IMR-90 (cell line): ENCODE measurements around the gene LIMS1. TPM values are rescaled to one million over a fixed set of nuclear protein-coding genes. Genes with fewer than 3 reads are reported as not detected.

Experiments
- ATAC-seq: fragments of 200-7000 bp; cut with Tn5 transposase; 2 replicates; pipeline ENCODE4 v1.9.1; 2020; ENCODE audit warnings: low read depth, mild to moderate bottlenecking, moderate library complexity
- BruUV-seq: library from RNA; stranded (reverse); fragments of 400-500 nt; replicated peaks from 2 replicates; lab custom pipeline; 2021; lab: Mats Ljungman, UMichigan
- CTCF ChIA-PET: fragments of 300-600 bp; formaldehyde crosslinking; extraction: SDS; loops from one replicate; lab custom pipeline; 2021; ENCODE audit warnings: antibody characterized with exemption; lab: Yijun Ruan, JAX
- POLR2A ChIA-PET: fragments of 300-600 bp; sonication (Branson Sonifier 250); formaldehyde crosslinking; loops from one replicate; lab custom pipeline; 2022; ENCODE audit warnings: antibody characterized with exemption; ENCODE audit not compliant: unreplicated experiment; lab: Charles Lee
- DNase-seq: peaks from one replicate; pipeline ENCODE4 v3.0.0; 2013
- H2AFZ ChIP-seq: replicated peaks from 2 replicates; pipeline ENCODE3; 2013; ENCODE audit warnings: low read length, mild to moderate bottlenecking; ENCODE audit not compliant: poor library complexity
- H2AK5ac ChIP-seq: 2 replicates; pipeline ENCODE4 v1.6.1; 2013; ENCODE audit warnings: low read depth, low read length, inconsistent platforms
- H2AK9ac ChIP-seq: replicated peaks from 2 replicates; pipeline ENCODE3; 2013; ENCODE audit warnings: mild to moderate bottlenecking, low read depth, low read length, moderate library complexity; ENCODE audit not compliant: poor library complexity
- H2BK120ac ChIP-seq: 2 replicates; pipeline ENCODE4 v1.6.1; 2013; ENCODE audit warnings: low read depth, low read length, inconsistent platforms
- H2BK15ac ChIP-seq: 3 replicates; pipeline ENCODE4 v1.6.1; 2013; ENCODE audit warnings: low read depth, low read length, inconsistent platforms
- H2BK20ac ChIP-seq: 2 replicates; pipeline ENCODE4 v1.6.1; 2013; ENCODE audit warnings: low read depth, mild to moderate bottlenecking, inconsistent platforms, low read length, moderate library complexity
- H2BK5ac ChIP-seq: 2 replicates; pipeline ENCODE4 v1.6.1; 2013; ENCODE audit warnings: mild to moderate bottlenecking, low read depth, low read length, inconsistent platforms; ENCODE audit not compliant: poor library complexity, severe bottlenecking
- H3K14ac ChIP-seq: replicated peaks from 2 replicates; pipeline ENCODE4 v1.6.1; 2013; ENCODE audit warnings: low read depth, low read length, inconsistent platforms
- H3K18ac ChIP-seq: 2 replicates; pipeline ENCODE4 v1.6.1; 2013; ENCODE audit warnings: low read depth, low read length, control low read depth
- H3K23ac ChIP-seq: 2 replicates; pipeline ENCODE4 v1.6.1; 2013; ENCODE audit warnings: low read depth, low read length, inconsistent platforms
- H3K27ac ChIP-seq: 2 replicates; pipeline ENCODE4 v1.5.1; 2013; ENCODE audit warnings: mild to moderate bottlenecking, control low read depth, low read length; ENCODE audit not compliant: insufficient read depth
- H3K27me3 ChIP-seq: 2 replicates; pipeline ENCODE4 v1.6.1; 2013; ENCODE audit warnings: low read length; ENCODE audit not compliant: control insufficient read depth, insufficient read depth
- H3K36me3 ChIP-seq: 2 replicates; pipeline ENCODE4 v1.6.1; 2013; ENCODE audit warnings: low read length, mixed read lengths; ENCODE audit not compliant: control insufficient read depth, insufficient read depth
- H3K4ac ChIP-seq: 2 replicates; pipeline ENCODE4 v1.6.1; 2013; ENCODE audit warnings: low read depth, low read length, inconsistent platforms
- H3K4me1 ChIP-seq: 2 replicates; pipeline ENCODE4 v1.6.1; 2013; ENCODE audit warnings: low read length, mixed read lengths; ENCODE audit not compliant: control insufficient read depth, insufficient read depth
- H3K4me2 ChIP-seq: 2 replicates; pipeline ENCODE4 v1.6.1; 2013; ENCODE audit warnings: low read depth, mild to moderate bottlenecking, control low read depth, low read length, moderate library complexity
- H3K4me3 ChIP-seq: 2 replicates; pipeline ENCODE4 v1.5.1; 2013; ENCODE audit warnings: low read depth, mild to moderate bottlenecking, control low read depth, low read length, moderate library complexity; ENCODE audit not compliant: insufficient read depth
- H3K56ac ChIP-seq: 2 replicates; pipeline ENCODE4 v1.6.1; 2013; ENCODE audit warnings: low read length, inconsistent platforms; ENCODE audit not compliant: insufficient read depth; ENCODE audit errors: extremely low read depth
- H3K79me1 ChIP-seq, 2 experiments: 2 replicates each; pipeline ENCODE4 v1.6.1; 2013; ENCODE audit warnings: low read length in 2 of 2, inconsistent platforms in 1 of 2, low read depth in 1 of 2
- H3K9ac ChIP-seq: 2 replicates; pipeline ENCODE4 v1.6.1; 2013; ENCODE audit warnings: low read depth, low read length, control low read depth
- H3K9me1 ChIP-seq: 2 replicates; pipeline ENCODE4 v1.6.1; 2013; ENCODE audit warnings: low read length, inconsistent platforms; ENCODE audit not compliant: insufficient read depth
- H3K9me3 ChIP-seq: 2 replicates; pipeline ENCODE4 v1.6.1; 2013; ENCODE audit warnings: low read length; ENCODE audit not compliant: control insufficient read depth, insufficient read depth
- H4K20me1 ChIP-seq: 2 replicates; pipeline ENCODE4 v1.6.1; 2013; ENCODE audit warnings: low read length, inconsistent platforms; ENCODE audit not compliant: insufficient read depth
- H4K5ac ChIP-seq: 2 replicates; pipeline ENCODE4 v1.6.1; 2013; ENCODE audit warnings: mild to moderate bottlenecking, low read depth, low read length, control low read depth
- H4K8ac ChIP-seq, 2 experiments: 2 replicates each; pipeline ENCODE4 v1.6.1; 2013; ENCODE audit warnings: low read depth in 2 of 2, low read length in 2 of 2, control low read depth in 1 of 2, inconsistent platforms in 1 of 2
- H4K91ac ChIP-seq: 2 replicates; pipeline ENCODE4 v1.6.1; 2013; ENCODE audit warnings: low read depth, low read length, inconsistent platforms; ENCODE audit not compliant: insufficient read depth
- MAFK ChIP-seq: IDR thresholded peaks from 2 replicates; pipeline ENCODE4 v1.6.1; 2012; ENCODE audit warnings: low read depth, low read length, improper control_type of control experiment
- WGBS, 2 experiments: methylation state at CpG; one replicate each; pipeline versions ENCODE4 v1.1.5 to v1.1.7; 2013; ENCODE audit warnings: missing lambda C conversion rate in 2 of 2; ENCODE audit not compliant: insufficient read length in 1 of 2; ENCODE audit errors: extremely low coverage in 2 of 2; 5-methylcytosine and 5-hydroxymethylcytosine counted together
- dilution Hi-C: fragments of 300-500 bp; cut with HindIII; formaldehyde crosslinking; loops from one replicate; pipeline ENCODE4 v1.14.3; 2018; ENCODE audit warnings: low sequenced_read_pairs; ENCODE audit not compliant: unreplicated experiment
- in situ Hi-C: fragments of 300-500 bp; cut with MboI; formaldehyde crosslinking; loops from 3 replicates; pipeline ENCODE4 v1.14.3; 2019; ENCODE audit warnings: low sequenced_read_pairs, inconsistent platforms, mixed read lengths
- intact Hi-C: fragments of 100-400 bp; cut with micrococcal nuclease; formaldehyde crosslinking; loops from 2 replicates; pipeline ENCODE4 v1.10.0; 2022
- polyA plus RNA-seq, 3 experiments: library from polyadenylated mRNA; depleted of rRNA; stranded (reverse); fragments of >200 nt; gene quantifications; 2 replicates each; pipeline ENCODE4 v1.2.3, GENCODE V29; 2012; ENCODE audit warnings: low replicate concordance in 1 of 3
- total RNA-seq: library from RNA; depleted of rRNA; stranded (reverse); fragments of >200 nt; gene quantifications from 2 replicates; pipeline ENCODE4 v1.2.3, GENCODE V29; 2012
- TF ChIP-seq, protein P1 (sequence below): fragments of 150-350 bp; IDR thresholded peaks from 2 replicates; pipeline ENCODE4 v1.6.1; 2016; ENCODE audit warnings: low read depth, mild to moderate bottlenecking, low read length, moderate library complexity, borderline replicate concordance

LIMS1 gene
- total and polyA plus RNA-seq, 2 of the 4 experiments (the other 2 are of a cell fraction): 59.1 to 131 TPM

DNA sequence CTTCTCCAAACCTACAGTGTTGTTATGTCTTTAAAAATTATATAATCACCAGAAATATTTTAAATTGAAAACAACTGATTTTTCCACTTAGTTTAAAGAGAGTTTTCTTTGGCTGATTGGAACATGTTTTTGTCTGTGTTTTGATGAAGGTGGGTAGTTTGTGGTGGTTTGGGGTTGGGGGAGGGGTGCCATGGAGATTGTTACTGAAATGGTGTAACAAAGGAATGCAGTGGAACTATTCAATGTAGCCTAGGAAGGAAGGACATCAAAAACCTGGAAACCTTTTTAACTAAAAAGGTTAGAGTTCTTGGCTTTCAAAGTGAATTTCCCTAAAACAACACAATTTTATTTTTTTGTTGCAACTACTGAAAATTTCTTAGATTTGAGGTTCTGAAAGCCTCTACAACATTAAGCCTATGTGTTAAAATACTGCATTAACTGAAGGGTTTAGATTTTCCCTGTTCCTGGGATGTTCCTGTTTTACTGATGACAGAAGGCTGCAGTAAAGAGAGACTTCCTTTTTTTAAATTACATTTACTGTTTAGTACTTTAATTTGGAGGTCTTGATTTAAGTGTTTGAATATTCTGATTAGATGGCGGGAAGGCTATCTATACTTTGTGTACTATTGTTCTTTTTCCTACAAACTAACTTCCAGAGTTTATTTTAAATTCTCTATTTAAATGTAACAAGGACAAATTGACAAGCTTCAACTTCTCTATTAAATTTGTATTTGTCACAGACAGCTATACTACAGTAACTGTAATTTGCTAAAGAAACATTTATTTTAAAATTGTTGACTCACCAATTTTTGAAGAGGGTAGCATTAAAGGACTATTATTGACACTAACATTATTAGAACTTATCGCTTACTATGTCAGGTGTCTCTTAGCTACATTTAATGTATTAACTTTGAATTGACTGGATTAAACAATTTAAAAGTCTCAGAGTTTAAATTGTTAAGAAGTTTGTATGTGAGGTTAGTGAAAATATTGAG lies 87.7 kb downstream of the LIMS1 start:
- H3K9me1 ChIP-seq: peaks cover 15% of the 10 kb centered on the region
- H2BK15ac ChIP-seq: no peak overlapping the region
- H2AFZ ChIP-seq: no peak overlapping the region
- H4K8ac ChIP-seq: no peak overlapping the region
- H3K4me3 ChIP-seq: no peak overlapping the region
- H3K4me1 ChIP-seq: peaks cover 25% of the 10 kb centered on the region
- H3K14ac ChIP-seq: no peak overlapping the region
- H3K27me3 ChIP-seq: no peaks in the 10 kb centered on the region
- dilution Hi-C loops: no loop called here
- no peaks in the 10 kb centered on the region for H3K36me3 ChIP-seq
- WGBS, 2 experiments: no CpG with 5 or more reads among the region's 2 CpGs
- no peaks in the 10 kb centered on the region for H3K9me3 ChIP-seq
- no peak overlapping the region for H3K4ac ChIP-seq
- no peak overlapping the region for H3K23ac ChIP-seq
- no peak overlapping the region for H4K5ac ChIP-seq
- no peak overlapping the region for H2AK9ac ChIP-seq
- H3K79me1 ChIP-seq: peaks cover 13 to 69% of the 10 kb centered on the region in 2 experiments
- 0 out of 2 replicates have a peak, but pooled peaks have one; percentile 29 for TF ChIP-seq MAFK
- TF ChIP-seq, protein P1, sequence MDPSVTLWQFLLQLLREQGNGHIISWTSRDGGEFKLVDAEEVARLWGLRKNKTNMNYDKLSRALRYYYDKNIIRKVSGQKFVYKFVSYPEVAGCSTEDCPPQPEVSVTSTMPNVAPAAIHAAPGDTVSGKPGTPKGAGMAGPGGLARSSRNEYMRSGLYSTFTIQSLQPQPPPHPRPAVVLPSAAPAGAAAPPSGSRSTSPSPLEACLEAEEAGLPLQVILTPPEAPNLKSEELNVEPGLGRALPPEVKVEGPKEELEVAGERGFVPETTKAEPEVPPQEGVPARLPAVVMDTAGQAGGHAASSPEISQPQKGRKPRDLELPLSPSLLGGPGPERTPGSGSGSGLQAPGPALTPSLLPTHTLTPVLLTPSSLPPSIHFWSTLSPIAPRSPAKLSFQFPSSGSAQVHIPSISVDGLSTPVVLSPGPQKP: no peak
- no peak overlapping the region for H2BK20ac ChIP-seq
- CTCF ChIA-PET: interaction anchor here (1.2 kb wide), 1 partner anchor 15 kb away, joined by 4 read pairs; no protein-coding TSS in a partner anchor
- H2AK5ac ChIP-seq: no peak overlapping the region
- no peak overlapping the region for H3K4me2 ChIP-seq
- no peak overlapping the region for H4K91ac ChIP-seq
- no peak overlapping the region for H3K18ac ChIP-seq
- H3K9ac ChIP-seq: no peak overlapping the region
- intact Hi-C loops: no loop called here
- ATAC-seq (no peak), DNase-seq (no peak)
- H2BK120ac ChIP-seq: no peak overlapping the region
- in situ Hi-C loops: no loop called here
- no peak overlapping the region for H3K56ac ChIP-seq
- BruUV-seq: no TSS peak
- no peak overlapping the region for H3K27ac ChIP-seq
- H2BK5ac ChIP-seq: no peak overlapping the region
- POLR2A ChIA-PET: no interaction called here
- H4K20me1 ChIP-seq: peaks cover 34% of the 10 kb centered on the region
